ENCODE data around the gene NT5DC1. TPM values are rescaled to one million over a fixed set of nuclear protein-coding genes. Genes with fewer than 3 reads are reported as not detected.

Gene NT5DC1
- total RNA-seq, 6 experiments from 2014 or later: 24.8 to 35.3 (median 31.9) TPM

DNA sequence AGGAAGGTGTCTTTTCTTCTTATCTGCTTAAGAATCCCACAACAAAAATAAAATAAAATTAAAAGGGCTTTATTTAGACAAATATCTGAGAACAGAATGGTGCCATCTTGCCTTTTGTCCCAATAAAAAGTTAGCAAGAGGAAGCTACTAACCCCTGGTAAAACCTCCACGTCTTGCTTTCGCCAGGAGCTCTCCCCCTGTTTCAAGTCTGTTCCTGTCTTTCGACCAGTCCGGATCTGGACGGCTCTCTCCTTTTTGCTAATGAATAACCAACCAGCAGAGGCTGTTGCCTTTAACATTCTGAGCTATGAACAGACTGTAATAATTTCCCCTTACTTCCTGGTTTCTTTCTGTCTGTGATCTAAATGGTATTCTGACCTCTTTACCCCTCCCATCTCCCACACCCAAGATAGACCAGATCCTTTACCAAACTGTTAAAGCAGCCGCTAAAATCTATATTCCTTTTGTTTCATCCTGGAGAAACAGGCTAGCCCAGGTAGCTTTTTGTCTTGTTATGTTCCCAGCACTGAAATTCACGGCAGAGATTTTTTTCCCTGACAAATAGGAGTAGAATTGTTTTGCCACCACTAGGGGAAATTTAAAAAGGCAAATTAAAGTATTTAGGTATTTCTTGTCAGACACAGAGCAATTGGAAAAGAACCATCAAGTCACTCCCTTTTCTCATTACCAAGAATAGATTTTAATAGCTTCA, 39.9 kb upstream of the NT5DC1 start, which contains the start of gene FRK:
Gene FRK (minus strand): TSS at position 320 of the 712 bp plus-strand sequence. CDS start 580 bp downstream, outside the sequence.
- Mint-ChIP-seq H3K36me3 (ENCODE audit: low read depth) (no peaks in the 10 kb centered on the region), H3K4me3 (peak within 1 kb of the TSS; percentile 51)
- DNase-seq: peak; percentile 11

DNA sequence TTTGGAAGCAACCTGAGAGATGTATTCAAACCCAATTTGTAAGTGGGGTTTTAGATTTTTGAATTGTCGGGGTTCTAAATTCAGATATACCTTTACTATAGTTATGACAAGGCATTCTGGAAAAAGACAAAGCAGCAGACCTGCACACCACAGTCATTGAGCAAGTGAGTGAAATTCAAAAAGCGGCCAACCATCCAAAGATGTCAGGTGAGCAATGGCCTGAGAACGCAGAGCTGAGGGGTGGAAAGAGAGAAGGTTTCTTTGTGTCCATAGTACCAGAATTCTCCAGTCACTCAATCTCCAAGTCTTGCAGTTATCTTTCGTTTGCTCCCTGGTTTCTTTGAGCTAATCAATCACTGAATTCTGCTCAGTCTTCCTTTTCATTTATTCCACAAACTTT, 38.2 kb upstream of the NT5DC1 start:
- H3K4me1 Mint-ChIP-seq (ENCODE audit: low read depth): peaks cover 29% of the 10 kb centered on the region
- H3K27ac Mint-ChIP-seq: no peak overlapping the region
- peaks cover 3% of the 10 kb centered on the region for H3K27me3 Mint-ChIP-seq (ENCODE audit: insufficient read depth)
- no peaks in the 10 kb centered on the region for H3K9me3 Mint-ChIP-seq
- H3K36me3 Mint-ChIP-seq (ENCODE audit: low read depth): no peaks in the 10 kb centered on the region
- no peak for TF ChIP-seq CTCF (IDR thresholded peaks at IDR 0.05)
- no peak overlapping the region for H3K4me3 Mint-ChIP-seq
- DNase-seq: no peak

More for the DNA sequence above, 39.9 kb upstream of the NT5DC1 start, which contains the start of gene FRK:
- Mint-ChIP-seq H3K27ac (peak within 1 kb of the TSS; percentile 32), H3K4me1 (ENCODE audit: low read depth) (peaks cover 31% of the 10 kb centered on the region), H3K9me3 (no peaks in the 10 kb centered on the region), H3K27me3 (ENCODE audit: insufficient read depth) (peaks cover 3% of the 10 kb centered on the region)
- TF ChIP-seq CTCF (IDR thresholded peaks at IDR 0.05): peak; percentile 64

GRCh38 chr6:116064666-116065065, 36.0 kb upstream of the NT5DC1 start:
- no peak overlapping the region for H3K4me3 Mint-ChIP-seq
- no peaks in the 10 kb centered on the region for H3K36me3 Mint-ChIP-seq (ENCODE audit: low read depth)
- DNase-seq: no peak
- TF ChIP-seq CTCF (IDR thresholded peaks at IDR 0.05): no peak
- H3K27ac Mint-ChIP-seq: no peak overlapping the region
- H3K9me3 Mint-ChIP-seq: no peaks in the 10 kb centered on the region
- peaks cover 3% of the 10 kb centered on the region for H3K27me3 Mint-ChIP-seq (ENCODE audit: insufficient read depth)
- H3K4me1 Mint-ChIP-seq (ENCODE audit: low read depth): peaks cover 25% of the 10 kb centered on the region

GRCh38 chr6:116066789-116067188, 33.9 kb upstream of the NT5DC1 start:
- H3K36me3 Mint-ChIP-seq (ENCODE audit: low read depth): no peaks in the 10 kb centered on the region
- peaks cover 24% of the 10 kb centered on the region for H3K4me1 Mint-ChIP-seq (ENCODE audit: low read depth)
- H3K27me3 Mint-ChIP-seq (ENCODE audit: insufficient read depth): peaks cover 2% of the 10 kb centered on the region
- DNase-seq: no peak
- no peak overlapping the region for H3K4me3 Mint-ChIP-seq
- TF ChIP-seq CTCF (IDR thresholded peaks at IDR 0.05): no peak
- H3K27ac Mint-ChIP-seq: no peak overlapping the region
- H3K9me3 Mint-ChIP-seq: no peaks in the 10 kb centered on the region

- peaks cover 2% of the 10 kb centered on the region for H3K27me3 Mint-ChIP-seq (ENCODE audit: insufficient read depth)
- H3K36me3 Mint-ChIP-seq (ENCODE audit: low read depth): no peaks in the 10 kb centered on the region
- H3K4me1 Mint-ChIP-seq (ENCODE audit: low read depth): peaks cover 43% of the 10 kb centered on the region
- no peak overlapping the region for H3K4me3 Mint-ChIP-seq
- H3K9me3 Mint-ChIP-seq: no peaks in the 10 kb centered on the region
- DNase-seq: no peak
- TF ChIP-seq CTCF (IDR thresholded peaks at IDR 0.05): no peak
- no peak overlapping the region for H3K27ac Mint-ChIP-seq
Observed at GRCh38 chr6:116070101-116070500, 30.6 kb upstream of the NT5DC1 start.
